Fibroblast of skin of right quadriceps (primary cell): ENCODE data around the gene PRODH.
"Not testable (repeated sequence)": the region's sequence is repeated elsewhere in the genome, so short reads cannot be mapped to it uniquely, and the experiment has no call there.

Source experiments
- DNase-seq: peaks from one replicate; pipeline ENCODE4 v3.0.0-alpha.2; 2013

PRODH gene

DNA sequence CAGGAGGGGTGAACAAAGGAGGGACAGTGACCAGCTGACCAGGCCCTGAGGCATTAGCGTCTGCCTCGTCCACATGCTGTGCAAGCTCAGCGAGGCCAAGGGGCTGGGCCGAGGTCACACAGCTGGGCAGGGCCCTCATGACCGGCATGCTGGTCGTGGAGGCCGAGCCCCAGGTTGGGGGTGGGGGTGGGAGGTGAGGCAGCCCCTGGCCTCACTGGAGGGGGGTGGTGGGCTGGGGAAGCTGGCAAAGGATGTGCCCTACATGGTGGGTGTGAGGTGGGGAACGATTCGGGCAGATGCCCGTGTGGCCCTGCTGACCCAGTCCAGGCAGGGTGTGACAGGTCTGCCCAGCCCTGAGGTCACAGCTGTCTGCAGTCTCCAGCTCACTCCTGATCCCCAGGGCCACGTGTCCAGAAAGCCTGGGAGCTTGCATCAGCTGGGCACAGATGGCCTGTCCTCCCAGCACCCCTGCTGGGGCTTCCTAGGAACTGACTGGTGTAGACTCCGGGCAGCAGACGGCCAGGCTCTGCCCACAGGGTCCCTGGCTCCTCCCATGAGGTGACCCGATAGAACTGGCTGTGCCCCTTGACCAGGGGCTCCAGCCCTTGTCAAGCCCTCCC, 31.4 kb upstream of the PRODH start:
- not testable (repeated sequence) for DNase-seq

- DNase-seq, result no peak
Observed at GRCh38 chr22:18966748-18967147, 30.7 kb upstream of the PRODH start.

DNA sequence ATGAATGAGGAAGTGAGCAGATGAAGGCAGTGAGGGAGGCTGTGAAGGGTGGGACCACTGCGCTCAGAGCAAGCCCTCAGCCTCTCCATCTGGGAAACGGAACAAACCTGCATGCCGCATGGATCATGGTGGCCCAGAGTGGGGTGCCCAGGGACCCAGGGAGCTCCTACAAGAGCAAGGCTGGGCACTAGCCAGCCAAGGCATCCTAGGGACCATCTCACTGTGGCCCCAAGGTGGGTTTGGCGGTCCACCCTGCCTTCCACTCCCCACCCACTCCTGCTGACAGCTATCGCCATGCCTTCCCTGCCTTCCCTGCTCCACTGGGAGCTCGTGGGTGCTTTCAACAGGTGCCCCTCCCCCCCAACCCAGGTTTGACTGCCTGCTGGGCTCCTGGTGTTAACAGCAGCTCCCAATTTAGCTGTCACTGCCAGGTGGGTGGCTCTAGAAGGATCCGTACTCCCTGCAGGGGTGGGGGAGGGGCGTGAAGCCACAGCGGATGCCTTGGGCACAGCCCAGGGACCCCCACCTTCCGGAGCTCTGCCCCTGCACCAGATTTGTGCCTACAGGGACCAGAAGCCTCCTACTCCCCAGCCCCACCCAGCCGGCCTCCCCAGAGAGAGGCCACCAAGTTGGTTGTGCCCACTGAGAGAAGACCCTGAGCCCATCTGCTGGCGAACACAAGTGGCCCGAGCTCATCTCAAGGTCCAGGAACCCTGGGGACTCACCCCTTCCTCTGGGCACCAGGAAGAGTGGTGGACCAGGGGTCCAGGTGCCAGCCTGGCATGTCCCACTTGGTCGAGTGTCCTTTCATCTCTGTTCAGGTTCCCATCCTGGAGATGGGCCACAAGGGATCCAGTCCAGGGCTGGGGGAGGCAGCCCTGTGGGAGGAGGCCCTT, 29.7 kb upstream of the PRODH start:
- no peak for DNase-seq

DNA sequence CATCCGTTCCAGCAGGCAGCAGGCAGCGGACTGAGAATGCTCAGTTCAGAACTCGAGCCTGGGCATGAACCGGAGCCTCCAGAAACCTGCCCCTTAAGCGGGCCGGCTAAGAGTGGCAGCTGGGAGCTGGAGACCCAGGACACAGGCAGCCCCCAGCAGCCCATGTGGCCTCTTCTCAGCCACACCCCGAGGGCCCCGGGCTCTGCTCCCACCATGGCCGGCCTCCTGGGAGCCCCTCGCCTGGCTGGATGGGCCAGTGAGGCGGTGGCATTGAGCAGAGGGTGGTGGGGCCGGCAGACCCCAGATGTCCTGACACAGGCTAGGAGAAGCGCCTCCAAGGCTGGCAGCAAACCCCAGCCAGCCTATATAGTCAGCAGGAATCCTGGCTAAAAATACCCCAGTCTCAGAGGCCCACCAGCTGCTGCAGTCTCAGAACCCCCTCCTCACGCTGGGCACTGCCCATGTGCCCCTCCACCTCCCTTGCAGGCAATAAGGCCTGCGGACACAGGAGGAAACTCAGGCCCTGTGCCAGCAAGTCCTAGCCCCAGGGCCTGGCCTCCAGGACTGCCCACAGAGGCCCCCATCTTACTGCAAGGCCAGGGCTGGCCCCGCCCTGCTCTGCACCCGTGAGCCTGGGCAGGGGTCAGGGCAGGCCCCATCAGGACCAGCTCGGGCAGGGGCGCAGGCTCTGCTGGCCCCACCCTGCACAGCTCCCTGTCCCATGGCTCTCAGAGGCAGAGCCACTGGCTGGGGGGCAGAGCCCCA, 28.6 kb upstream of the PRODH start:
- DNase-seq, result not testable (repeated sequence)

DNA sequence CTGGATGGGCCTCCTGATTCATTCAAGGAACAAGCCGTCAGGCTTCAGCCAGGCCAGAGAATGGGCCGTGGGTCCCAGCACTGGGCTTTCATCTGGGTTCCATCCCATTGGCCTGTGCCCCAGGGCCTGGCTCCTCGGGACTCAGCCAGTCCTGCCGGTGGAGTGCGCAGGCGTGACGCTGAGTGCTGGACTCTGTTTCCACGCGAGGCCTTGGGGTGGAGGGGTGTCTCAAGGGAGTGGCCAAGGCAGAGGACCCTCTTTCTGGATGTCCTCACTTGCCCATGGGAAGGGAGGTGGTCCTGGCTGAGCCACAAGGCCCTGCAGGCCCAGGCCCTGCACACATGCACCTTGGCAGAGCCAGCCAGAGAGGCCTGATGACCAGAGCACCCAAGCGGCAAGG, 28.0 kb upstream of the PRODH start:
- not testable (repeated sequence) for DNase-seq

GRCh38 chr22:18962308-18962635, 26.2 kb upstream of the PRODH start:
- no peak for DNase-seq

- not testable (repeated sequence) for DNase-seq
Observed at GRCh38 chr22:18961632-18962307, 25.7 kb upstream of the PRODH start.

DNA sequence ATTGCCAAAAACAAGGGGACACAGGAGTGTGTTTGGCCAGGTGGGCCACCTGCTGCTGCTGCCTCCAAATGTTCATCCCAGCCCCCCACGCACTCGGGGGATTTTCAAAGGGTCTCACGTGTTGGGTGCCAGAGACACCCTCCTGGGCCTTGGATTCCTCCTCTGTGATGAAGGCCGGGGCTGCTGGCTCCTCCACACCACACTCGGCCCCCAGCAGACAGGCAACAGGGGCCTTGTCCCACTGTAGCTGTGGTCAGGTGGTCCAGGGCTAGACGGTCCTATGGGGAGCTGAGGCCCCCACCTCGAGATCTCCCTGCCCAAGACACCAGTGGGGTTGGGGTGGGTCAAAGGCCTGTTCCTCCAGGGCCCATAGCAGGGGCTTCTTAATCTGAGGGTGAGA, 25.1 kb upstream of the PRODH start:
- DNase-seq, result not testable (repeated sequence)

- DNase-seq, result not testable (repeated sequence)
Observed at GRCh38 chr22:18960166-18960820, 24.2 kb upstream of the PRODH start.

DNA sequence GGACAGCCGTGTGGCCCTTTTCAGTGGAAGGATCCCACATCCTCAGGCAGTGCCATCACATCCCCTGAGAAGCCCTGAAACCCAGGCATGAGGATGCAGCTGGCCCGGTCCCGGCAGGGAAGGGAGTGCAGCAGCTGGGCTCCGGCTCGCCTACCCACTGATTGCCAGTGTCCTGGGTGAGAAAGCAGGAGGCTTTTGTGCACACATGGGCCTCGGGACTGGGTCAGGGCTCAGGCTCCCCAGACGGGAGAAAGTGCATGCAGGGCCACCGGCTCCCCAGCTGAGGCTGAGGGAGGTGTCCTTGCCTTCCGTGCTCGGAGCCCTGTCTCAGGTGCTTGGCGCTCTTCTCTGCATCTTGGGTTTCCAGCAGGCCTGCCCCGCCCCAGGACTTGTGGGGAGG, 23.6 kb upstream of the PRODH start:
- DNase-seq, result not testable (repeated sequence)

- not testable (repeated sequence) for DNase-seq
Observed at GRCh38 chr22:18959266-18959665, 23.2 kb upstream of the PRODH start.

DNA sequence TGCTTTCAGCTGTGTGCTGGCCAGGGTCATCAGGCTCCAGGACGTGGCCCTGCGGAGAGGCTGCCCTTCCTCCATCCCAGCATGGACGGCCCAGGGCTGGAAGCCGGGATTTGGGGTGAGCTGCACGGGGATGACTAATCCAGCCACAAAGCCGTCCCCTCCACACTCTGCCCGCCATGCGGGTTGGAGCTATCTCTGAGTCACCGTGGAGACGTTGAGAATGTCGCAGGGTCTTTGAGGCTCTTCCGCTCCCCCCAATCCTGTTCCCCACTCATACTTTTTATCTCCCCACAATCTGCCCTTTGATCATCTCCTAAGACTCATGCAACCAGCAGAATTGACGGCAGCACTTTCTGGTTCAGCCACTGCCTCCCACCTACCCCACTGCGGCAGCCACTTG, 22.6 kb upstream of the PRODH start:
- peak; percentile 40 for DNase-seq

DNA sequence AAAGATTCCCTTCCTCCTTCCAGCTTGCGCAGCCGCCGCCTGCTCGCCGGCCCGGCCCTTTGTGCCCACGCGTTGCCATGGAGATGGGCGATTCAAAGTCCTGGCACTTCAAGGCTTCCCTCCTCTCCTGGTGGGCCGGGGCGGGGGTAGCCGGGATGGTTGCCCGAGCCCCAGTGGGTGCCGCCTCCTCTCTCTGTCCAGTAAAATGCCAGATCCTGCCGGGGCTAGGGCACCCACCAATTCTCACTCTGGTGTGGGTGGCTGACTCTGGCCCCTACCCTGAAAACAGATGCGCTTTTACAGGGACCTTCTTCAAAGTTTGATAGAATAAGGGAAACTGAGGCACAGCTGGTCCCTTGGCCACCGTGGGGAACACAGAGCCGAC, 22.2 kb upstream of the PRODH start:
- not testable (repeated sequence) for DNase-seq

- not testable (repeated sequence) for DNase-seq
Observed at GRCh38 chr22:18957621-18958320, 21.7 kb upstream of the PRODH start.

DNA sequence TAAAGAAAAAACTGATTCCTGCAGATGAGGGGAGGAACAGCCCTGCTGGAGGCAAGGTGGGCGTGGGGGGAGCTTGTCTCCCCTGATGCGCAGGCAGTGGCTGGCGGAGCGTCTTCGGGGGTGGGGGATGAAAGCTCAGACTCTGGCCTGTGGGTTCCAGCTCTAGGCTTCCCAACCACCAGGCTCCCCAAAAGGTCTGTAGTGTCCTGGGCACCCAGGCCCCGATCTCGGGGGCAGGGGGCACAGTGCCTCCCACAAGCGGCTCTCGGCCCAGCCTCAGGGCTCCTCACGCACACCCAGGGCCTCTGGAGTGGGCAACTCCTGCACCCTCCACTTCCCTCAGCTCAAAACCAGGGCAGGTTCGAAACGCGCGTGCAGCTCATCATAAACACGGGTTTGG, 20.9 kb upstream of the PRODH start:
- DNase-seq, result not testable (repeated sequence)

DNA sequence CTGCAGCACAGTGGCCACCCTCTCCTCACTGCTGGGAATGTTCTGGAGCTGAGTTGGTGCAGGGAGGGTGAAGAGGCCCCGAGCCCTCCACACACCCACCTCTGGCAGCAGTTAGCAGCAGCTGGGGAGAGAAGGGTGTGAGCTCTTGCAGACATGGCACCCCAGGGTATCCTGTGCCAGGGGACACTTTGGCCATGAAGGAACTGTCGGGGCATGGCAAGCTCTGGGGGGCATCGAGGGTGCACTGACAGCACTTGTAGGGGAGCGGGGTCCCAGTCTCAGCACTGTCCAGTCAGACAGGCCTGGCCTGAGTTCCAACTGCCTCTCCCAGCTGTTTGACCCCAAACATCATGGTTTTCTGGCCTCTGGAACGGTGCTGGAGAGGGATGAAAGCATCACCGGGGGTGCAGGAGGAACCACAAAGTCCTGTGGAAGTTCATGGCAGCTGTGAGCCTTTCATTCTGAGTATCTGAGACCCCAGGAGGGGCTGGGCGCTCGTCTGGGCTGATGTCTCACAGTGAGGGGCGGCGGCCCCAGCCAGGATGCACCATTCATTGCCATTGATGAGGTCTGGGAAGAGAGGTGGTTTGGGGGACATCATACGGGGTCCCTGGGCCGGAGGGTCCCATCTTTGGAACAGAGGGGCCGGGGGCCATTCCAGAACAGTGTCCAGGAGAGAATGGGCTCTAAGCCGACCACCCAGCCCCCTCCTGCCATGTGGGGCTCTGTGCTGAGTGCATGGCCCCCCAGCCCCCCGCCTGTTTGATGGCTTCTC, 20.2 kb upstream of the PRODH start:
- not testable (repeated sequence) for DNase-seq

- DNase-seq, result no peak
Observed at GRCh38 chr22:18955696-18956095, 19.6 kb upstream of the PRODH start.

DNA sequence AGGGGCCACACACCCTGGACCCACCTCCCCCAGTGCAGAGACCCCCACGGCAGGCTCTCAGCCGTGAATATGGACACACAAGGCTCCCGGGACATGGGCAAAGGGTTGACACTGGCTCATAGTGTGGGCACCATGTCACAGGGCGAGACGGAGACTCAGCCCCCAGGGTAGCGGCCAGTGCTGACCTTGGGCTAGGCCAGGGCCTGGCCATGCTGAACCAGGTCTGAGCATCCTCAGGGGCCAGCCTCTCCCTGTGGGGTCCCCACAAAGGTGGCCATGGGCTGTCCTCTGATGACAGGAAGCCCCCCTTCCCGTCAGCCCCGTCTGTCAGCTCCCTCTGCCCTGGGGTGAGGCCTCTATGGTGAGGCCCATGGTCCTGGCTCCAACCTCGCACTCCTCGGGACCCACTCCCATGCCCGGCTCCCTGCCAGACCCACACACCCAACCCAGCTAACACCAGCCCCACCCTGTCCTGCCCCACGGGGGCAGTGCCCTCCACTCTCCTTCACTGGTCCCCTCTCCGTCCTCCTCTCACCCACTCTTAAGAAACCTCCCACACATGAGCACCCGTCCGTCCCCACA, 19.0 kb upstream of the PRODH start:
- no peak for DNase-seq

DNA sequence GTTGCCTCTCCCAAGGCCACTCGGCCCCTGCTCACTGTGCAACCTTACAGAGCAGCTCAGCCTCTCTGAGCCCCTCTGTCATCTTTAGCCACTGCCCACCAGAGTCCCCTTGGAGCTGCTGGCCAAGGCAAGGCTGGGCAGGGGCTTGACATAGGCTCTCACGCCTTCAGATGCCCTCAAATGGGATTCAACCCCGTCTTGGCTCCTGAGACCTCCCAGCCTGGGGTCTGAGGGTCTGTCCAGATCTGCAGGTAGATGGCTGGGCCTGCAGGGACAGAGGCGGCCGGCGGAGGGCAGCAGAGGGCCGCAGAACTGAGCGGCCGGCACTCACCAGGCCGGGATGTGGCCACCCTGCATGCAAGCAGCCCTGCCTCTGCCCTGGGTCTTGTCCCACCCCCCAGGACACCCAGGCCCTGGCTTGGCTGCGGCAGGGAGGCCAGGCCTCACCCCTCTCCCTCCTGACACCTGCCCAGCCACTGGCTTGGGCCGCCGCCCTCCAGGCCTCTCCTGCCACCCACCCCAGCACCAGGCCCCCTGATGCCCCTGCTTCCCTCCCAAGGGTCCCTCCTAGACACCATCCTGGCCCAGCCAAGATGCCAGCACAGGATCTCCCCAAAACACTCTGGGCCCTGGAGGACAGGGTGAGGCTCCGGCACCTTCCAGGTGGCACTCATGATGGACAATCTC, 18.4 kb upstream of the PRODH start:
- peak; percentile 28 for DNase-seq

GRCh38 chr22:18953128-18953527, 17.0 kb upstream of the PRODH start:
- DNase-seq, result not testable (repeated sequence)
